HG02870 (cell line): ENCODE measurements around the gene C7orf25.
A peak's percentile ranks its signal among the peaks of the same experiment; 100 is the strongest.

Source experiments
- ATAC-seq: cut with Tn5 transposase; IDR thresholded peaks from one replicate; pipeline ENCODE4 v1.9.1; 2021; ENCODE audit warnings: mild to moderate bottlenecking, moderate library complexity; ENCODE audit not compliant: unreplicated experiment

C7orf25 gene

DNA sequence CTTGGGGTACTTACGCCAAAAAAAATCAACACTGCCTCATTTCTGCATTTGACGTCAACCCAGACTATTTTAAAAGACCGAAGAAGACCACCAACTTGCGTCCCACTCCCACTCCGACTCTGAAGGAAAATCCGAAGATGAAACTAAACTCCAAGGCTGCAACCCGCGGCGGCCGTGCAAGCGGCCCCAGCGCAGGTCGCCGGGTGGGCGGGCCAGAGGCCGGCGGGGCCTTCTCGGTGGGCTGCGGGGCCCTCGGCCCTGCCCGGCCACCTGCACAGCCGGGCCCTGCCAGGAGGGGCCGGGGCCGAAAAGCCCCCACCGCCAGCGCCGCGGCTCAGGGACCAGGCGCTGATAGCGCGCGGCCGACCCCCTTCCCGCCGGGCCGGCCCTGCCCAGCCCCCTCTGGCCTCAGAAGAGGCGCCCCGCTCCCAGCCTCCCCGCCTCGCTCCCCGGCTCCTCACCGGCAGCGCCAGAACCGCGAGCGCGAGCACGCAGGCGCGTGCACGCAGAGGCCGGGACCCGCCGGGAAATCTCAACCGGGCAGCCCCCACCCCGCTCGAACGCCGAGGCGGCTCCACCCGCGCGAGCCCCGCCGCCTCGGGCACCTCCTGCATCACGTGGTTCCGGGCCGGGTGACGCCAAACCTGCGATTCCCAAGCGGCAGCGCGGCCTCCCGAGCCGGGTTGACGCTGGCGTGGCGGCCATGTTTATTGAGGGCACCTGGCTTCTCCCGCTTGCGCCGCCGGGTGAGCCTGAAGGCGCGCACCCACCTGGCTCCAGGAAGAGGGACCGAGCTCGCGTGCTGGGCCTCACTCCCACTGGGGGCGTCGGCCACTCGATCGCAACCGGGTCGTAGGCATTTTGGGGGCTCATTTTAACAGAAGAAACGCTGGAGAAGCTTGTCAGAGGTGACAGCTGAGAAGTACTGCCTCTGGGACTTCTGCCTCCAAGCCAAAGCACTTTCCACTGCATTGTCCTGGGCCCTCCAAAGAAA lies at the start of gene C7orf25:
TSS of gene C7orf25 (minus strand) at position 617 of the 994 bp plus-strand sequence. CDS start 1,170 bp downstream, outside the sequence.
- peak; percentile 87 for ATAC-seq

DNA sequence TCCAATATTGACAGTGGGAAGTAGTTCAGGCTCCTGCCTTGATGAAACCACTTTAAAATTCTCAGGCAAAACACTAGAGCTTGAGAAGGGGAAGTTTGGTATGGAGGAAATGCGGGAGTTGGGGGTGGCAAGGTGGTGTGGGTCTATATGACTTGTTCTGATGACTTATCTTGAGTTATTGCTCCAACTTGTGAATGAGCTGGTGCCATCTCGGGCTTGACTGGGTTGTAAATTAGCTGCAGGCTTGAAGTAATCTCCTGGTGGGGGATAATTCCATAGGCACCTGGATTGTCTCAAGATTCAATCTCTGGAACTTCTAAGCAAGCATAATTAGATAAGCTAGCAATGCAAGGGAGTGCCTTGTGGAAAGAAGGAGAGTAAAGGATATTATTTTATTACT lies 49.3 kb upstream of the C7orf25 start:
- ATAC-seq = no peak

DNA sequence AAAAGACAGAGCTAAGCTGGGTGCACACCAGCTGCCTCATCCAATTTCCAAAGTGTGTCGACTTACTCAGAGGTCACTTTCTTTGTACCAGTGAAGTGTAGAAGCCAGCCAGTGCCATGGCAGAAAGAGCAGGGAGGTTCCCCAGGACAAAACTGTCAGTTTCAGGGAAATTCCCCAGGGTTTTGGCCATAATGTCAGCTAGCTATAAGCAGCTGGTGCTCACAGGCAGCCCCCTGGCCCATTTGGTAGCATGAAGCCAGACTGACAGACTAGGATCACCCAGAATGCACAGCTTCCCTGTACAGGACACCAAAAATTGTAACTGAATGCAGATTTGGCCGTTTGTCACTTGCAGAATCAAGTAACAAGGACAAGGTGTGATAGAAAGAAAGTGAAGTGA lies 48.9 kb upstream of the C7orf25 start:
- no peak for ATAC-seq

DNA sequence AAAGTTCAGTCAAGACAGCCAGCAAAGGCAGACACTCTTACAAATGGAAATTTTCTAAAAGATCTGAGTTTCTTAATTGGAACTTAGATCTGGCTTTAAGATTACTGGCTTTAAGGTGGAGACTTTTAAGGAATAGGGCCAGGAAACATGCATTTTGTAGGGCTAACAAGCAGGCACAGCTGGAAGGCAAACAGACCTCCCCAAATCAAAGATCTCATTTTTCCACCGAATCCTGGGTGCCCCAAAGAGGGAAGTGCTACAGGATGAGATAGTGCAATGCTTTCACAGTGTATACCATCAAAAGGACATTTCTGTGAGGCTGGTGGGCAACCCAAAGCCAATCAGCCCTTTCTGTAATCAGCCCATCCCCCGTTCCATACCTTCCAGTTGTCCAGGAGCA lies 47.7 kb upstream of the C7orf25 start:
- no peak for ATAC-seq

DNA sequence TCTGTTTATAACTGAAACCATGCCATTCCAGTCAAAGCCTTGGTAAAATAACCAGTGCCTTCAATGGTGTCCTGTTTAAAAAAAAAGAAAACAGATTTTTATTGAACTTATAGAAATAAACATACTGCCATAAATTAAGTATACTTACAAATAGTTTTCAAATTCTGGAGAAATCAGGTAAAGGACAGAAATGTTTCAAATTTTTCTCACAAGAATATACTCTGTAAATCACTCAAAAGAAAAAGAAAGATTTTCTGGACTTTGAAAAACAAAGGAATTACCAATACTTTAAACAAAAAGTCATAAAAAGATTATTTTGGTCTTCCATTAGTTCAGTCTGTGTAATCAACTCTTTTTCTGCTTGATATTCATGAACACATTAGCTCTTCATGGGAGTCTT lies 44.2 kb upstream of the C7orf25 start:
- ATAC-seq = no peak

DNA sequence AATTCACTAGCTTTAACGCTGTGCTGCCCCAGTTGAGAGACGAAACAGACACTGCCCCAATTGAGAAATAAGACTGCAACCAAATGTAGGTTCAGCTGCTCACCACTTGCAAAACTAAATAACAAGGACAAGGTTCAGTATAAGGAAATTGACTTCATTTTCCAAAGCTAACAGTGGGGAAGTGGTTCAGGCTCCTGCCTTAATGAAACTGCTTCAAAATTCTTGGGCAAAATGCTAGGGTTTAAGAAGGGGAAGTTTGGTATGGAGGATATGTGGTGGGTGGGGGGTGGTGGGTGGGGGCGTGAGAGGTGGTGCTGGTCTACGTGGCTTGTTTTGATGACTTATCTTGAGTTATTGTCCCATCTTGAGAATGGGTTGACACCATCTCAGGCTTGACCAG lies 42.1 kb upstream of the C7orf25 start:
- ATAC-seq = no peak

DNA sequence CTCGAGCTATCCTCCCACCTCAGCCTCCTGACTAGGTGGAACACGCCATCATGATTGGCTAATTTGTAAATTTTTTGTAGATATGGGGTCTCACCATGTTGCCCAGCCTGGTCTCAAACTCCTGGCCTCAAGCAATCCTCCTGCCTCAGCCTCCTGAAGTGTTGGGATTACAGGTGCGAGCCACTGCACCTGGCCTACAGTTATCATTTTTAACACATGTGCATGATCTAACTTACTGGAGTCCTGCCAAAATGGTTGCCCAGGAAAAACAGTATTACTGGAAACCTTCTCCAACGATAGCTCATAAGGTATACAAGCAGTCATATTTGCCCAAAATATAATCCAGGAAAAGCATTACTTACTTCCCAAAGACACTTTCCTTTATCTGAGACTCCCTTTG lies 40.5 kb upstream of the C7orf25 start:
- ATAC-seq = no peak

DNA sequence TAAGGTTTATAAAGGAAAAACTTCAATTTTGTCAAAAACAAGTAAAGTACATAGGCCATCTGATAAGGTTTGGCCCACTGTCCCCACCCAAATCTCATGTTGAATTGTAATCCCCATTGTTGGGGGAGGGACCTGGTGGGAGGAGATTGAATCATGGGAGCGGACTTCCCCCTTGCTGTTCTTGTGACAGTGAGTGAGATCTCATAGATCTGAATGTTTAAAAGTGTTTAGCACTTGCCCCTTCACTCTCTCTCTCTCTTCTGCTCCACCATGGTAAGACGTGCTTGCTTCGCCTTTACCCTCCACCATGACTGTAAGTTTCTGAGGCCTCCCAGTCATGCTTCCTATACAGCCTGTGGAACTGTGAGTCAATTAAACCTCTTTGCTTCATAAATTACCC lies 38.5 kb upstream of the C7orf25 start:
- ATAC-seq = no peak

DNA sequence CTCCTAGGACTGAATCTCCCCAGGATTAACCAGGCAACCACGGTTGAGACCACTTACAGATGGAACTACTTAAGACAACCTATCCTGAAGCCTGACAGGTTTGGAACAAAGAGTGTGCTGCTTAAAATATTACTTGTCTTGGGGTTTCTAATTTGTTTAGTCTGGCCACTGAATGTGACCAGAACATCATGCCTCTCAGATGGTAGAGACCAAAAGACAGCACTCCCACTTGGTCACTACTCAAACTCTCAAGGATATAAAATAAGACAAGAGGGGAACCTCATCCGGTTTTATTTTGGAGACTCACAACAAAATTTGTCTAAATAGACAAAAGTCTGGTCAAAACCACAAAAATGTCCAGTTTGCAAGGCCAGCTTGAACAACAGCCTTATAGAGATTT lies 35.7 kb upstream of the C7orf25 start:
- ATAC-seq = no peak

DNA sequence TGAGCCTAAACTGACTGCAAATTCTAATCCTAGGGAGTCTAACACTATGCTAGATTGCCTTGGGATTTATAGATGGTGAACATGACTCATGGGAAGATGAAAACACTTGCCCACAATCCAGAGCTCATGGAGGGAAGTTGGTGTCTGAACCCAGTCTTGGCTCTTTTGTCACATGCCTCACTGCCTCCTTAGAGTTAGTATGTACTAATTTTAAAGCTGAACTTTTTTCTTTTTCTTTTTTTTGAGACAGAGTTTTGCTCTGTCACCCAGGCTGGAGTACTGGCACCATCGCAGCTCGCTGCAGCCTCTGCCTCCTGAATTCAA lies 34.7 kb upstream of the C7orf25 start:
- no peak for ATAC-seq

DNA sequence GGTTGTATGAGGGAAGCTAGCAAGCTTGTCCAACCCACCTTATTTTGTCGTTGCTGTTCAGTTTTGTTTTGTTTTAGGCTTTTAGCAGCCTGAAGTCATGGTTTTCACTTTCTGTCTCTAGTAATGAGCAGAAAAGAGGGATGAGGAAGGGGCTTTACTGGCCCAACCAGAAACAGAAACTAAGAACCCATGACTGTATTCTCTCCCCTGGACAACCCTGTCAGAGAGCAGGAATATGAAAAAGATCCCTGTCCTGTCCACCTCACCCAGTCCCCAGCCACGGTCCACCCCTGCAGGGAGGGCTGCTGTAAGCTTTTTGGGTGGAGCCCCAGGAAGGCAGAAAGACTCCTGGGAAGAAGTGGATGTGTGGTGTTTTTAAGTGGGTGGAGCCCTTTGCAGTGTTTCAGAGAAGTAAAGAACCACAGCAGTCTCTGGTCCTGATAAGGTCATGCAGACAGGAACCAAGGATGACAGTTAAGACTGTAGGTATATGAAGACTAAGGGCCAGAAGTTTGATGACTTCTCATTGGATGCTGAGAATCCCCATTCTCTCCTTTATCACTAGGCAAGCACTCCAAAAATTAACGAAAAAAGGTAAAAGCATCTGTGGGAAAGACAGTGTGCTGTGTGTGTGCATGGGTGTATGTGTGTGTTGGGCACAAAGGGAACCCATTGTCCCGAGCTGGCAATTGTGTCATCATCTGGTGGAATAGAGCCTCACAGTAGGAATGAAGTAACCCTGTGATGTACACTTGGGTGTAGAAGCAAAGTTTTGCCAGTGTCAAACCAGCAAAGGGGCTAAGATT lies 34.2 kb upstream of the C7orf25 start:
- ATAC-seq = peak; percentile 66

DNA sequence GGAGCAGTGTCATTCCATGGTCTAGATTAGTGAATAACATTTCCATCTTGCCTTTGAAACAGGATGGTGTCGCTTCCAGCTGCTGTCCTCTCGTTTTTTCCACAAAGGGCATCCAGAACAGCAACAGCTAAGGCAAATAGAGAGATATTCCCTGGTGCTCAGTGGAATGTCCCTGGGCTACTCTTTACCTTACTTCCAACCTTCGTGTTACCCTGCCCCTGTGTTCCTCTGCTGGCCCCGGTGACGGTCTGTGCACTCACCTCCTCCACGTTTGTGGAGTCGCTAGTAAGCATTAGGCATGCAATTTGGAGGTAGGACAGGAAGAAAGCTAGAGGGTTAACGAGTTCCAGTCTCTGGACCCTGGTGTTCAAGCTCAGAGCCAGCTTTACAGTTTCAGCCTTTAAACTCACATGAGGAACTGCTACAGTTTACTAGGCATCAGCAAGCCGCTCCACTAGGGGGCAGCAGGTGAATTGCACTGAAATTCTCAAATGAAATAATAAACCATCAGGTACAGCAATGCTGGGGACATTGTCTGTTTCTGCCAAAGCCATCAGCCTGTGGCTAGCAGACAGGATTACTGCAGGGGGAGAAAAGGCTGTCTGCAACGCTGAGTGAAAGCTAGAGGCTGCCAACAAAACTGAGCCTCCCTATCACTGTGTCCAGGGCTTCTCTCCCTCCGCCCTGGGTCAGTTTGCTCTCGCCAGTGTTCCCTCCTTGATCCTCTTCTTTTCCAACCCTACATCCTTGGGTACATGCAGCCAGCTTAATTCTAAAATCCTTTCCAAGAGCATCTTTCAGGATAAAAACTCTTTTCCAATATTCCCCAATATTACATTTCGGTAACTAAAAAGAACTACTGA lies 29.3 kb upstream of the C7orf25 start:
- ATAC-seq = peak; percentile 46

DNA sequence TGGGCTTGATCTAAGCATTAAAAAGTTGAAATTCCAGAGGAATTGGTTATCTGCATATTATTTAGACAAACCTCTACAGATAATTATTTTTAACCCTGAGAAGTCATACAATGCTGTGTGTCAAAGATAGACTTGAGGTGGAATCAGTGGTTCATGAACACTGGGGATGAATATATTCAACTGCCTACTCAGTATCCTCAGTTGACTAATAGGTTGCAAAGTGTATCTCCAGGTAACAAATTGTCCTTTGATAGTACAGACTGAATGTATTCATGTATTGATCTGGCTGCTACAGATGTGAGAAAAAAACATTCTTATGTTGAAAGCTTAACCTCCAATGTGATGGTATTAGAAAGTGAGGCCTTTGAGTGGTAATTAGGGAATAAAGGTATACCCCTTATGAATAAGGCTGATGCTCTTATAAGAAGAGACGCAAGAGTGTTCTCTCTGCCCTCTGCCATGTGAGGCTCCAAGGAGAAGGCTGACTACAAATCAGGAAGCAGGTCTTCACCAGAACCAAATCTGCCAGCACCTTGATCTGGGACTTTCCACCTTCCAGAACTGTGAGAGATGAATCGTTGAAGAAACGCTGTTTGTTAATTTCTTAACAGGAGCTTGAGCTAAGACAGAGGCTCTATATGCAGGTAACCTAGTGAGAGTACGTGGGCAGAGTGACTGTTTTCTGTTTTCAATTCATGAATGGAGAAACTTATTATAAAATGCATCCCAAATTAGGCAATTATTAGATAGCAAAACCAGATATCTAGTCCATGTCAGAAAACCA lies 27.8 kb upstream of the C7orf25 start:
- ATAC-seq = no peak

DNA sequence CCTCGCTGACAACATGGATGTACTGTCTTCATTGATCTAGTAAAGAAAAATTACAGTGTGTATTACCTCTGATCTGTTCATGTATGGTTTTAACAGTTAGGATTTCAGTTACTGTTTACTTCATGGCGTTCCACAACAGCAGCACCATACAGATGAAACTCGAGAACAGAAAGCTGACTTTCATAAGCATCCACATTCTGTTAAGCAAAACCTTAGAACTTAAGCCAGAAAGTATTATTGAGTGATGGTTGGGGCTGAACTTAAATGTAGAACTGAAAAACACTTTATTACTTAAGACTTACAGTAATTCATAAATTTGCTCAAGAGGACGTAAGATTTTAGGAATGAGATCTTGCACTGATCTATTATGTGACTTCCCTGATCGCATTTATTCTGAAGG lies 24.0 kb upstream of the C7orf25 start:
- peak; percentile 39 for ATAC-seq

DNA sequence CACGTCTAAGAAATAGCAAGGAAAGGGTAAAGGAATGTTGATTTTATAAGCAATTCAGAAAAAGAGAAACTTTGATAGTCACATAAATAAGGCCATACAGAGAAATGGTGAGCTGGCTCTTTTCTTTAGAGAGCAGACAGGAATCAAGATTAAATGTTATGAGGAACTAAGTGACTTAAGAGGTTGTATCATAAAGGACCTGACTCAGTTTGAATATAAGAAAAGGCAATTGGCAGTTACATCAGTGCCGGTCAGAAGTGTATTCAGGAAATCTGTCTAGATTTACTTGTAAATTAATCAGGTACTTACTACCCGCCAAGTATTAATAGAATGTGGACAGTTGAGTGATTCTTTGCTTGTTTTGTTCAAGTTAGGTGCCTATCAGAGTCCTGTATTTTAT lies 22.4 kb upstream of the C7orf25 start:
- ATAC-seq = no peak

DNA sequence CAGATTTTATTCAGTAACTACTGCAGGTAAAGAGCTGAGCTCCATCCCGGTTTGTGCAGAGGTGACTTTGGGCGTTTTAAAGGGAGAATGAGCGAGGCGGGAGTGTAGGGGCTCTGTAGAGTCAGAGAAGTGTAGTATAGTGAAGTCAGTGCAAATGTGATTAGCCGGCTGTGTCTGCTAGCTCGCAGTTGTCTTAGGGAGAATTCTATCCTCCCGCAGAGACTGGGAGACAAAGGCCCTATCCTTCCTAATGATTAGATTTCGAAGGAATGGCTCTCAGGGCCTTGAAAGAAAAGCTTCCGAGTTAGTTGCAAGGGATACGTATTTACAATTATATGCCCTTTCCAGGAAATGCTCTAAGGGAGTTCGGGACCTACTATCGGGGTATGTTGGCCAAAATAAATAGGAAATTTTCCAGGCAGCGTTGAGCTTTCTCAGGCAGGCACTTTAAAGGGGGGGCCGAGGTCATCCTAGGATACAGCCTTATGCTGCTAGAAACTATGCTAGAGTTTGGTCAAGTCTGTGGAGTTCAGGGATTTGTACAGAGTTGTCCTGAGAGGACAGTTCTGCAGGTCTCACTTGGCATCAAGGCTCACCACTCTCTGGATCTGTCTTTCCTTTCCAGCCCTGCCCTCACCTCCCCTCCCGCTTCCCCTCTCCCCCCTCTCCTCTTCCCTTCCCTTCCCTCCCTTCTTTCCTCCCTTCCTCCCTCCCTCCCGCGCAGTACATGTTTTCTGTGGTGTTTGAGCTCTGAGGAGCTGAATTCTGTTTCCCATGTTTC lies 21.1 kb upstream of the C7orf25 start:
- no peak for ATAC-seq

DNA sequence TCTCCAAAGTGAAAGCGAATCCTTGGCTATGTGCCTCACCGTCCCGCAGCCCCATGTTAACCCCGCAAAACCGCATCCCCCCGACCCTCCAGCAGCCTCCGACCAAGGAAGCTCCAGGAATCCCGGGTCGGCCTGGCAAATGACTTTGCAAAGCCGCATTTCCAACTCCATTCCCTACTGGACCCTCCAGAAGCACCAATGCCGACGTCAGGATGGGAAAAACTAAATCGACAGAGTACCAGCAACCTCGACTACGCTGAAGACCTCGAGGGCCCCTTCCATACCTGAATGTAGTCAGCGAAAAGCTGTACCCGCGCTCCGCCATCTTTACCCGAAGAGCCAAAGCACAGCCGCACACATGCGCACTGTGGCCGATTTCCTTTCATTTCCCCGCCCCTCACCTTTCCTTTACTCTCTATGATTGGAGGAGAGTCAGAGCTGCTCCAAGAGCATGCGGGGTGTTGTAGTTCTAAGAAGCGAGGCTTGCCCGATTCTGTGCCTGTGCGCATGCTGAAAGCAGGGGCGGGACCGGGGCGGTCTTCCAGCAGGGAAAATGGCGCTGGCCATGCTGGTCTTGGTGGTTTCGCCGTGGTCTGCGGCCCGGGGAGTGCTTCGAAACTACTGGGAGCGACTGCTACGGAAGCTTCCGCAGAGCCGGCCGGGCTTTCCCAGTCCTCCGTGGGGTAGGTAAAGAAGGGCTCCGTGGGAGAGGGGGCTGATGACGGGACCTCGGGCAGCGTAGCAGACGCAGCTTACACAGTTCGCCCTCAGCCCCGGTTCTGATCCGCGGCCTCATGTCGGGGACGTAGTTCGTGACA lies 20.2 kb upstream of the C7orf25 start, which contains the start of the genes MRPL32 and PSMA2:
TSS of gene MRPL32 (plus strand) at position 543 of the 818 bp plus-strand sequence. CDS start at position 554, 11 bp downstream.
TSS of gene PSMA2 (minus strand) at position 341 of the 818 bp plus-strand sequence. CDS start at position 325, 16 bp downstream.
- ATAC-seq = peak; percentile 97

DNA sequence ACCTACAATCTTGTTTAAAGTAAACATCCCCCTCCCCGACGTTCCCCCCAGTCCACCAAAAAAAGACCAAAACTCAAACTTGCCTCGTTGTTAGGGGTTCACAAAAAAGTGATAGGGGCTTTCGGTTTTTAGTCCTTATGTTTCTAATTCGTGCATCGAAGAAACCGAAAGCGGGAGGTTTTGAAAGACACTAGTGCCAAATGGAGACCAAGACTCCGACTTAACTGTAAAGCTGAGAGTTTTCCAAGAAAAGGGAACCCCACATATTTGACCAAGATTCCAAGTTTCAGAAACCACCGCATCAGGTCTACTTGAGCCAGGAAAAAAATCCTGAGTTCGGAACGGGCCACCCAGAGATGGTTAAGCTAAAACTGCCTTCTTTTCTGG lies 19.6 kb upstream of the C7orf25 start:
- ATAC-seq = no peak
